Fibroblast of mammary gland (primary cell): ENCODE results near the gene CACNA2D2.

Experiments
- DNase-seq: peaks from one replicate; pipeline ENCODE4 v3.0.0-alpha.2; 2010; ENCODE audit warnings: low read depth
- H3K4me3 ChIP-seq: 2 replicates; pipeline ENCODE4 v1.5.1; 2011; ENCODE audit warnings: low read depth, mild to moderate bottlenecking, low read length, moderate library complexity; ENCODE audit not compliant: control insufficient read depth
- TF ChIP-seq, protein P1 (sequence below): conservative IDR thresholded peaks from 2 replicates; pipeline ENCODE4 v1.5.1; 2011; ENCODE audit warnings: low read depth, low read length, inconsistent platforms; ENCODE audit not compliant: control insufficient read depth, insufficient read depth

CACNA2D2 gene

DNA sequence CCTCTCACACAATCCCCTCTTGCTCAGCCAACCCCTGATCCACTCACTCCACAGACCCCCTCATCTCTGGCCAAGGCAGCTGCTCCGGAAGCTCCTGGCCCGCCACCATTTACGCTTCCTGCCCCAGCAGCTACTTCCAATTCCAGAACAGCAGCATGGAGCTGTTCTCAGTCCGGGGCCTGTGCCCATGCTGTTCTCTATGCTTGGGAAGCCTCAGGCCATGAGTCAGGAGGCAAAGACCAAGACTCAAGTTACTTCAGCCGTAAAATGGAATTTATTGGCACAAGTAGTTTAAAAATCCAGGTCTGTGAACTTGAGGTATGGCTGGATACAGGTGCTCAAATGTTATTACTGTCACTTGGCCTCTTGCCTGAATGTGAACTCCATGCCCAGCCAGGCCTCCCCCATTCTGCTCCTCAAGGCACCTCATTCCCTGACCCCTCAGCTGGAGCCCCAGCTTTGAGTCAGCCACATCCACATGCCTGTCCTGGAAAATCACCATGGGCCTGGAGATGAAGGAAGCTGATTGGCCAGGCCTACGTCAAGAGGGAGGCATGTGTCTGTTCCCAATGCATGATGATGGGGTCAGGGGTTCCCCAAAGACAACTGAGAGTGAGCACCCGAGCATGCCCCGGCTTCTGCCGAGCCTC is 31.4 kb upstream of the CACNA2D2 start:
- H3K4me3 ChIP-seq = no peak overlapping the region
- no peak for DNase-seq
- TF ChIP-seq, protein P1, sequence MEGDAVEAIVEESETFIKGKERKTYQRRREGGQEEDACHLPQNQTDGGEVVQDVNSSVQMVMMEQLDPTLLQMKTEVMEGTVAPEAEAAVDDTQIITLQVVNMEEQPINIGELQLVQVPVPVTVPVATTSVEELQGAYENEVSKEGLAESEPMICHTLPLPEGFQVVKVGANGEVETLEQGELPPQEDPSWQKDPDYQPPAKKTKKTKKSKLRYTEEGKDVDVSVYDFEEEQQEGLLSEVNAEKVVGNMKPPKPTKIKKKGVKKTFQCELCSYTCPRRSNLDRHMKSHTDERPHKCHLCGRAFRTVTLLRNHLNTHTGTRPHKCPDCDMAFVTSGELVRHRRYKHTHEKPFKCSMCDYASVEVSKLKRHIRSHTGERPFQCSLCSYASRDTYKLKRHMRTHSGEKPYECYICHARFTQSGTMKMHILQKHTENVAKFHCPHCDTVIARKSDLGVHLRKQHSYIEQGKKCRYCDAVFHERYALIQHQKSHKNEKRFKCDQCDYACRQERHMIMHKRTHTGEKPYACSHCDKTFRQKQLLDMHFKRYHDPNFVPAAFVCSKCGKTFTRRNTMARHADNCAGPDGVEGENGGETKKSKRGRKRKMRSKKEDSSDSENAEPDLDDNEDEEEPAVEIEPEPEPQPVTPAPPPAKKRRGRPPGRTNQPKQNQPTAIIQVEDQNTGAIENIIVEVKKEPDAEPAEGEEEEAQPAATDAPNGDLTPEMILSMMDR = no peak

DNA sequence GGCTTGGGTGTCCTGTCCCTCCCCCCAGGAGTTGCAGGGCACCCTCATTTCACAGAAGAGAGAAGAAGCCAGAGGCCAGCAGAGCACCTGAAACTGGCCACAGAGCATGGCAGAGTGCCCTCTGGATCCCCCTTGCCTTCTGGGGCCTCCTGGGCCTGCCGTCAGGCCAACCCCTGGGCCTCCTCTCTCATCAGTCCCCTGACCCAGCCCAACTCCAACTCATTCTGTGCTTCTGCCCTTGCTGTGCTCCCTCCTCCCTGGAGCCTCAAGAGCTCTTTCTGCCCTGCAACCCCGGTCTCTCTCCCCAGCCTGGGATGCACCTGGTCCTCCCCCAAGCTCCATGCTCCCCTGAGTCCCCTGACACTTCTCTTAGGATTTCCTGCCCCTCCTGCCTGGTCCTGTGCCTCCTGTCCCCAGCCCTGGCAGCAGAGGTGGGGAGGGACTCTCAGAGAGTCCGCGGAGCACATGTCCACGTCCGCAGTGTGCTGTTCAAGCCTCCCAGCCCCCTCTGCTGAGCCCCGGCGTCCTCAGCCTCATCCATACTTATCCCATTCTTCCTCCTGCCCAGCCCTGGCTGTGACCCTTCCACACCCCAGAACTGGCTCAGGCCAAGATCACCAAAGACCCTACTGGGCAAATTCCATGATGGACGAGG is 30.5 kb upstream of the CACNA2D2 start:
- DNase-seq = no peak
- TF ChIP-seq, protein P1 = no peak
- no peak overlapping the region for H3K4me3 ChIP-seq

DNA sequence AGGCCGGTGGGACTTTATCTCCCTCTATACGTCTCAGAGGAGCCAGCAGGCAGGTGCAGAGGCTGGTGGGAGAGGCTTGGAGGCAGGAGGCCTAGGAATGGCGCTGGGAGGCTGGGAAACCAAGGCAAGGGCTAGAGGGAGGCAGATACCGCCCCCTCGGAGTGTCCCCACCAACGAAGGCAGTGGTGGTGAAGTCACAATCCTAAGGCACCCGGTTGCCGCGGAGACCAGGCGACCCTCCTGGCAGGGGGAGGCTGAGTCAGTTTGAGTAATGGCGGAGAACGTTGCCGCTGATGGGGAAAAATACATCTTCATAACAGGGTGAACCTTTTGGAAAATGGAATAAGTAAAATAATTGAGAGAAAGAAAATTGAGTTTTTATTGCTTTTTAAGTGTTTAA is 29.9 kb upstream of the CACNA2D2 start:
- no peak for DNase-seq
- TF ChIP-seq, protein P1 = no peak
- no peak overlapping the region for H3K4me3 ChIP-seq

DNA sequence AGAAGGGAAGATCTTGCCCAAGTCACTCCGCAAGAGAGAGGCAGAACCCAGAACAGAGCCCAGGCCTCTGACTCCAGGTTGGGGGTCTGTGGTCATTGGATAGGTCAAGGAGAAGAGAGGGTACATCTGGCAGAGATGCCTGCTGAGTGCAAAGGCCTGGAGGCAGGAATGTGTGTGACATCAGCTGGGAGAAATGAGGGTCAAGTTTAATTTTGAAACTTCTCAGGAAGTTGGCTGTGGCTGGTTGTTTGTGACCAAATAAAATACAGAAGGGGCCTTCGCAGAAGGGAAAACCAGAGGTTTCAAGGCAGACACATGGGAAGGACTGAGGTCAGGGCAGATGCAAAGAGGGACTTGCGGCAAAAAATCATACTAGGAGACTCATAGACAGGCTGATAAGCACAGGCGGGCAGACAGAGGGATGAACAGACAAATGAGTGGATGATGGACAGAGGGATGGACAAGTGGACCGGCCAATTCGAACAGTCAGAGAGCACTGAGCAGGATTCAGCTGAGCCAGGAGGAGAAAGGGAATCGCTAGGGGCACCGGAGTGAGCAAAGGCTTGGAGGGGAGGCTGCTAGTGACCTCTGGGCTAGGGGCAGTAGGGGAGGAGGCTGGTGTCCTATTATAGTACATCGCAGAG is 28.8 kb upstream of the CACNA2D2 start:
- no peak overlapping the region for H3K4me3 ChIP-seq
- no peak for DNase-seq
- TF ChIP-seq, protein P1 = no peak

DNA sequence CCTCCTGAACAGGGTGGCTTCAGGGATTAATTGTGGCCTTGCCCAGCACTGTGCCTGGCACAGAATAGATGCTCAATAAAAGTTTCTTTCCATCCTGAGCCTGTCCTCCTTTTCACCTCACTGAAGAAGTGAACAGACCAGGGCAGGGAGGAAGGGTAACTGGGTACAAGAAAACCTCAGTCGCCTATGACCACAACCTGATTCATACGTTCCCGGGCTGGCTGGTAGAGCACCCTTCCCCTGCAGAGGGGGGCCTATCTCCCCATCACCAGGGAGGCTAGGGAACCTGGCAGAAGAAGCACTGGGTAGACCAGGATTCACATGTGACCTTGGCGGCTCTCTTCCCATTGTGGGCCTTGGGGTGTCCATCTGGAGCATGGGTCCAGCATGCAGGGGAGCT is 27.8 kb upstream of the CACNA2D2 start:
- TF ChIP-seq, protein P1 = no peak
- no peak overlapping the region for H3K4me3 ChIP-seq
- DNase-seq = no peak

DNA sequence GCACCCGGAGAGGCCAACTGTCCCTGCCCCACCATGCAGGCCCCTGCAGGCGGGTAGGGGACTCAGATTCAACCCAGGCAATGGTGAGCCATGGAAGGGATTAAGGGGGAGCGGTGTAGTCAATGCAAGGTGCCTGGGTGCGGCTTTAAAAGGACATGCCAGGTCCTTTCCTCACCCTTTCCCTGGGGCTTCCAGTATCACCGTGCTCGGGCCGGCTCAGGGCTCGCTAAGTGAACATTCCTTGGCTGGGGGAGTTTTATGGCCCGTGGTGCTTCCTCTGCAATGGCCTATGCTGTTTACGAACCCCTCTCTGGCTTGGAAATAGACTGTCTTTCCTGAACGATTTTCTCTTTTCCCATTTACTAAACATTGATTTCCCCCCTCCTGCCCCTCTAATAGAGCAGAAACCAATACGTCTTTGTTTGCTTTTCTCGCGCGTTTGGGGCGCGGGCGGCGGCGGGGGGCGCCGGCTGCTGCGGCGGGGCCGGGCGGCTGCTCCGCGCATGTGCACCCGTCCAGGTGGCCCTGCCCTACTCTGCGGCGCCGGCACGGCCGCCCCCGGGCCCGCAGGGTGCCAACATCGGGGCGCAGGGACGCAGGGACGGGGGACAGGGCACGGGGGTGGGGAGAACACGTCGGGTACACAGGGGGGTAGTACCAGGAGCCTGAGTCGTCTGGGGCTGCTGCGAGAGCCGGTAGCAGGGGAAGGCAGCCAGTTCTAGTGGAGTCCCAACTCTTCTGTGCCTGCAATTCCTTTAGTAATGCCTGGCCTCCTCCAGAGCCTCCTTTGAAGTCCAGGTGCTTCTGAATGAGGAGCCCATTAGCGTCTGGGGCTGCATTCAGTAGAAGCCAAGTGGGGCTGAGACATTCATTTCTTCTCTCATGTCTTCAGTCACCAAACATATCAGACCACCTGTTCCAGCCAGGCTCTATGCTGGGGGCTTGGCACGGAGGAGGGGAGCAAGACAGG is 26.9 kb upstream of the CACNA2D2 start:
- no peak for DNase-seq
- H3K4me3 ChIP-seq = no peak overlapping the region
- TF ChIP-seq, protein P1 = no peak
